SK-N-SH treated with all-trans-retinoic acid at 6 μM for 48 hours (cell line): ENCODE measurements around the gene LMAN2L.

ENCODE experiments used
- ATAC-seq: fragments of 200-7000 bp; cut with Tn5 transposase; 3 replicates; pipeline ENCODE4 v1.9.1; 2020; ENCODE audit warnings: mild to moderate bottlenecking, moderate library complexity
- ARNTL ChIP-seq: fragments of 450-650 bp; formaldehyde crosslinking; IDR thresholded peaks from 2 replicates; pipeline ENCODE4 v1.5.0; 2020; ENCODE audit warnings: low read depth, mild to moderate bottlenecking, moderate library complexity, borderline replicate concordance
- BACH2 ChIP-seq: fragments of 250-450 bp; sonication (Bioruptor Pico); IDR thresholded peaks from 2 replicates; pipeline ENCODE4 v1.9.0; 2021; ENCODE audit warnings: mild to moderate bottlenecking, borderline replicate concordance
- ESRRG ChIP-seq: fragments of 250-450 bp; sonication (Bioruptor Pico); IDR thresholded peaks from 2 replicates; pipeline ENCODE4 v1.6.1; 2021; ENCODE audit warnings: mild to moderate bottlenecking
- GLIS3 ChIP-seq: fragments of 250-450 bp; sonication (Bioruptor Pico); IDR thresholded peaks from 2 replicates; pipeline ENCODE4 v1.5.0; 2020; ENCODE audit warnings: mild to moderate bottlenecking, moderate library complexity
- ISL1 ChIP-seq: fragments of 250-450 bp; sonication (Bioruptor Pico); IDR thresholded peaks from 2 replicates; pipeline ENCODE4 v2.1.2; 2022; ENCODE audit warnings: mild to moderate bottlenecking, moderate library complexity
- OSR1 ChIP-seq: fragments of 250-450 bp; sonication (Bioruptor Pico); IDR thresholded peaks from 2 replicates; pipeline ENCODE4 v1.8.0; 2022; ENCODE audit warnings: moderate library complexity, mild to moderate bottlenecking, inconsistent platforms
- PPARA ChIP-seq: fragments of 250-450 bp; sonication (Bioruptor Pico); IDR thresholded peaks from 2 replicates; pipeline ENCODE4 v1.5.0; 2020; ENCODE audit warnings: mild to moderate bottlenecking, borderline replicate concordance
- TOX ChIP-seq: fragments of 250-450 bp; sonication (Bioruptor Pico); IDR thresholded peaks from 2 replicates; pipeline ENCODE4 v1.8.0; 2021; ENCODE audit warnings: mild to moderate bottlenecking, moderate library complexity, borderline replicate concordance
- ZC3H10 ChIP-seq: fragments of 250-450 bp; sonication (Bioruptor Pico); IDR thresholded peaks from 2 replicates; pipeline ENCODE4 v1.5.1; 2021; ENCODE audit warnings: mild to moderate bottlenecking, moderate library complexity
- ZFP30 ChIP-seq: fragments of 450-650 bp; formaldehyde crosslinking; IDR thresholded peaks from 2 replicates; pipeline ENCODE4 v1.5.0; 2022; ENCODE audit warnings: mild to moderate bottlenecking, moderate library complexity
- ZNF70 ChIP-seq: fragments of 450-650 bp; formaldehyde crosslinking; IDR thresholded peaks from 2 replicates; pipeline ENCODE4 v1.5.0; 2020; ENCODE audit warnings: mild to moderate bottlenecking, moderate library complexity
- ZNF8 ChIP-seq: fragments of 450-650 bp; formaldehyde crosslinking; IDR thresholded peaks from 2 replicates; pipeline ENCODE4 v1.5.0; 2020; ENCODE audit warnings: mild to moderate bottlenecking, moderate library complexity
- TF ChIP-seq, protein P1 (sequence below): fragments of 250-450 bp; sonication (Bioruptor Pico); IDR thresholded peaks from 2 replicates; pipeline ENCODE4 v1.8.0; 2020; ENCODE audit warnings: mild to moderate bottlenecking, moderate library complexity, borderline replicate concordance
- TF ChIP-seq, protein P2 (sequence below): fragments of 250-450 bp; sonication (Bioruptor Pico); IDR thresholded peaks from 2 replicates; pipeline ENCODE4 v1.5.0; 2020; ENCODE audit warnings: mild to moderate bottlenecking, moderate library complexity
- TF ChIP-seq, protein P3 (sequence below): fragments of 250-450 bp; sonication (Bioruptor Pico); IDR thresholded peaks from 2 replicates; pipeline ENCODE4 v1.5.1; 2020; ENCODE audit warnings: low read depth, mild to moderate bottlenecking, moderate library complexity

LMAN2L gene

DNA sequence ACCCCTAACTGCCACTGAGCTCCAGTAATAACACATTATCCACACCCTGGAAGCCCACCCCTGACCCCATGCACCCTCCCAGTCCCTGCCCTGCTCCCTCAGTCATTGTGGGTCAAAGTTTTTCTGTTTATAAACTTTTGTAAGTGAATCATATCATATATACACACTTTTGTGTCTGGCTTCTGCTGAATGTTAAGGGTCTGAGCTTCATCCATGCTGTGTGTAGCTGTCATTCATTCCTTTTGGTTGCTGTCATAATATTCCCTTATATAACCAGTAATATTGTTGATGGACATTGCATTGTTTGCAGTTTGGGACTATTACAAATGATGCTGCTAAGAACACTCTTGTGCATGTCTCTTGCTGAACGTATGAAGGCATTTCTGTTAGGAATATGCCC, 35.3 kb upstream of the LMAN2L start:
- TF ChIP-seq OSR1 (CRISPR knock-in tag) (no peak), ZC3H10 (CRISPR knock-in tag) (no peak), GLIS3 (no peak), PPARA (no peak), ZNF8 (CRISPR knock-in tag) (no peak), ARNTL (no peak), TOX (CRISPR knock-in tag) (no peak), ISL1 (CRISPR knock-in tag) (no peak), ESRRG (CRISPR knock-in tag) (no peak), ZFP30 (CRISPR knock-in tag) (no peak)
- TF ChIP-seq, protein P1, sequence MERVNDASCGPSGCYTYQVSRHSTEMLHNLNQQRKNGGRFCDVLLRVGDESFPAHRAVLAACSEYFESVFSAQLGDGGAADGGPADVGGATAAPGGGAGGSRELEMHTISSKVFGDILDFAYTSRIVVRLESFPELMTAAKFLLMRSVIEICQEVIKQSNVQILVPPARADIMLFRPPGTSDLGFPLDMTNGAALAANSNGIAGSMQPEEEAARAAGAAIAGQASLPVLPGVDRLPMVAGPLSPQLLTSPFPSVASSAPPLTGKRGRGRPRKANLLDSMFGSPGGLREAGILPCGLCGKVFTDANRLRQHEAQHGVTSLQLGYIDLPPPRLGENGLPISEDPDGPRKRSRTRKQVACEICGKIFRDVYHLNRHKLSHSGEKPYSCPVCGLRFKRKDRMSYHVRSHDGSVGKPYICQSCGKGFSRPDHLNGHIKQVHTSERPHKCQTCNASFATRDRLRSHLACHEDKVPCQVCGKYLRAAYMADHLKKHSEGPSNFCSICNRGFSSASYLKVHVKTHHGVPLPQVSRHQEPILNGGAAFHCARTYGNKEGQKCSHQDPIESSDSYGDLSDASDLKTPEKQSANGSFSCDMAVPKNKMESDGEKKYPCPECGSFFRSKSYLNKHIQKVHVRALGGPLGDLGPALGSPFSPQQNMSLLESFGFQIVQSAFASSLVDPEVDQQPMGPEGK = no peak
- TF ChIP-seq, all 23 proteins: peak for 0
- ATAC-seq = peak; percentile 39; the same call in 2 of the 3 replicates

- TF ChIP-seq ISL1 (CRISPR knock-in tag) = no peak
- TF ChIP-seq, protein P2, sequence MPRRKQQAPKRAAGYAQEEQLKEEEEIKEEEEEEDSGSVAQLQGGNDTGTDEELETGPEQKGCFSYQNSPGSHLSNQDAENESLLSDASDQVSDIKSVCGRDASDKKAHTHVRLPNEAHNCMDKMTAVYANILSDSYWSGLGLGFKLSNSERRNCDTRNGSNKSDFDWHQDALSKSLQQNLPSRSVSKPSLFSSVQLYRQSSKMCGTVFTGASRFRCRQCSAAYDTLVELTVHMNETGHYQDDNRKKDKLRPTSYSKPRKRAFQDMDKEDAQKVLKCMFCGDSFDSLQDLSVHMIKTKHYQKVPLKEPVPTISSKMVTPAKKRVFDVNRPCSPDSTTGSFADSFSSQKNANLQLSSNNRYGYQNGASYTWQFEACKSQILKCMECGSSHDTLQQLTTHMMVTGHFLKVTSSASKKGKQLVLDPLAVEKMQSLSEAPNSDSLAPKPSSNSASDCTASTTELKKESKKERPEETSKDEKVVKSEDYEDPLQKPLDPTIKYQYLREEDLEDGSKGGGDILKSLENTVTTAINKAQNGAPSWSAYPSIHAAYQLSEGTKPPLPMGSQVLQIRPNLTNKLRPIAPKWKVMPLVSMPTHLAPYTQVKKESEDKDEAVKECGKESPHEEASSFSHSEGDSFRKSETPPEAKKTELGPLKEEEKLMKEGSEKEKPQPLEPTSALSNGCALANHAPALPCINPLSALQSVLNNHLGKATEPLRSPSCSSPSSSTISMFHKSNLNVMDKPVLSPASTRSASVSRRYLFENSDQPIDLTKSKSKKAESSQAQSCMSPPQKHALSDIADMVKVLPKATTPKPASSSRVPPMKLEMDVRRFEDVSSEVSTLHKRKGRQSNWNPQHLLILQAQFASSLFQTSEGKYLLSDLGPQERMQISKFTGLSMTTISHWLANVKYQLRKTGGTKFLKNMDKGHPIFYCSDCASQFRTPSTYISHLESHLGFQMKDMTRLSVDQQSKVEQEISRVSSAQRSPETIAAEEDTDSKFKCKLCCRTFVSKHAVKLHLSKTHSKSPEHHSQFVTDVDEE (CRISPR knock-in tag) = no peak
- TF ChIP-seq, protein P3, sequence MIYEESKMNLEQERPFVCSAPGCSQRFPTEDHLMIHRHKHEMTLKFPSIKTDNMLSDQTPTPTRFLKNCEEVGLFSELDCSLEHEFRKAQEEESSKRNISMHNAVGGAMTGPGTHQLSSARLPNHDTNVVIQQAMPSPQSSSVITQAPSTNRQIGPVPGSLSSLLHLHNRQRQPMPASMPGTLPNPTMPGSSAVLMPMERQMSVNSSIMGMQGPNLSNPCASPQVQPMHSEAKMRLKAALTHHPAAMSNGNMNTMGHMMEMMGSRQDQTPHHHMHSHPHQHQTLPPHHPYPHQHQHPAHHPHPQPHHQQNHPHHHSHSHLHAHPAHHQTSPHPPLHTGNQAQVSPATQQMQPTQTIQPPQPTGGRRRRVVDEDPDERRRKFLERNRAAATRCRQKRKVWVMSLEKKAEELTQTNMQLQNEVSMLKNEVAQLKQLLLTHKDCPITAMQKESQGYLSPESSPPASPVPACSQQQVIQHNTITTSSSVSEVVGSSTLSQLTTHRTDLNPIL (CRISPR knock-in tag) = no peak
- no peak for TF ChIP-seq OSR1 (CRISPR knock-in tag)
- no peak for TF ChIP-seq BACH2 (CRISPR knock-in tag)
- TF ChIP-seq, all 23 proteins: peak for 0
- no peak for ATAC-seq
These were observed 34.1 kb upstream of the LMAN2L start for GRCh38 chr2:96773922-96774321.

DNA sequence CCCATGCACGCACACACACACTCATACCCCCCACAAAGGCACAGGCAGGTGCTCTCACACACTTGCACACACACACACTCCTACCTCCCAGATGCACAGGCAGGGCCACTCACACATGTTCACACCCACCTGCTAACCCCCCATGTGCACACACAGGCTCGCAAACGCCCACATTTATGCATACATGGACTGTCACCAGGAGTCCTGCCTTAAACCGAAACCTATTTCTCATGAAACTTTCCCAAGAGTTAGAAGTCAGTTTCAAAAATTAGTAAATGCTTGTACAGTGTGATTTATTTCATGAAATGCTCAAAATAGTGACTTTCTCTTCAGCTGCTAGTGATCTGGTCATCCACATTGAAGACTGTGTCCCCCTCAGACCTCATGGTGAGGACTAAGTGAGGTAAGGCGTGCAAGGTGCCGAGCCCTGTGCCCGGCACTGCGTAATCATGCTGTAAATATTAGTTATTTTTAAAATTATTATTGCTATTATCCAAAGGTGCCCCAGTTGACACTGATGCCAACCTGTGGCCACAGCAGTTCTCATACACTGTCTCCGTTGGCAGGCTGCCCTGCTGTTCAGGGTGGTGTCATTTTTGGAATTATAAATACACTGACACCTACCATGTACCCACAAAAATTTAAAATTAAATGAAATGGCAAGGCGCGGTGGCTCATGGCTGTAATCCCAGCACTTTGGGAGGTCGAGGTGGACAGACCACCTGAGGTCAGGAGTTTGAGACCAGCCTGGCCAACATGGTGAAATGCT, 33.2 kb upstream of the LMAN2L start:
- ATAC-seq = no peak
- TF ChIP-seq, protein P1 = no peak
- TF ChIP-seq, protein P3 (CRISPR knock-in tag) = no peak
- TF ChIP-seq ZFP30 (CRISPR knock-in tag) (no peak), ZNF70 (CRISPR knock-in tag) (no peak)
- TF ChIP-seq, all 23 proteins: peak for 0

- TF ChIP-seq ZNF70 (CRISPR knock-in tag) (no peak), ZFP30 (CRISPR knock-in tag) (no peak), GLIS3 (no peak)
- TF ChIP-seq, protein P1 = no peak
- TF ChIP-seq, protein P3 (CRISPR knock-in tag) = no peak
- TF ChIP-seq, all 23 proteins: peak for 0
- no peak for ATAC-seq
These were observed 32.1 kb upstream of the LMAN2L start for GRCh38 chr2:96771796-96772618.
